Activated CD4-positive, alpha-beta T cell treated with anti-CD3 and anti-CD28 coated beads, Interleukin-2, amount 50 U/mL, for 24 hours (primary cell): ENCODE results near the gene TACSTD2.
"Not testable (repeated sequence)": the region's sequence is repeated elsewhere in the genome, so short reads cannot be mapped to it uniquely, and the experiment has no call there.

Experiments used
- DNase-seq, 2 donors: peaks; one replicate each; pipeline ENCODE4 v3.0.0-alpha.2; 2020; ENCODE audit warnings: low read depth in 1 of 2, low spot score in 1 of 2

TACSTD2 gene, protein sequence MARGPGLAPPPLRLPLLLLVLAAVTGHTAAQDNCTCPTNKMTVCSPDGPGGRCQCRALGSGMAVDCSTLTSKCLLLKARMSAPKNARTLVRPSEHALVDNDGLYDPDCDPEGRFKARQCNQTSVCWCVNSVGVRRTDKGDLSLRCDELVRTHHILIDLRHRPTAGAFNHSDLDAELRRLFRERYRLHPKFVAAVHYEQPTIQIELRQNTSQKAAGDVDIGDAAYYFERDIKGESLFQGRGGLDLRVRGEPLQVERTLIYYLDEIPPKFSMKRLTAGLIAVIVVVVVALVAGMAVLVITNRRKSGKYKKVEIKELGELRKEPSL

DNA sequence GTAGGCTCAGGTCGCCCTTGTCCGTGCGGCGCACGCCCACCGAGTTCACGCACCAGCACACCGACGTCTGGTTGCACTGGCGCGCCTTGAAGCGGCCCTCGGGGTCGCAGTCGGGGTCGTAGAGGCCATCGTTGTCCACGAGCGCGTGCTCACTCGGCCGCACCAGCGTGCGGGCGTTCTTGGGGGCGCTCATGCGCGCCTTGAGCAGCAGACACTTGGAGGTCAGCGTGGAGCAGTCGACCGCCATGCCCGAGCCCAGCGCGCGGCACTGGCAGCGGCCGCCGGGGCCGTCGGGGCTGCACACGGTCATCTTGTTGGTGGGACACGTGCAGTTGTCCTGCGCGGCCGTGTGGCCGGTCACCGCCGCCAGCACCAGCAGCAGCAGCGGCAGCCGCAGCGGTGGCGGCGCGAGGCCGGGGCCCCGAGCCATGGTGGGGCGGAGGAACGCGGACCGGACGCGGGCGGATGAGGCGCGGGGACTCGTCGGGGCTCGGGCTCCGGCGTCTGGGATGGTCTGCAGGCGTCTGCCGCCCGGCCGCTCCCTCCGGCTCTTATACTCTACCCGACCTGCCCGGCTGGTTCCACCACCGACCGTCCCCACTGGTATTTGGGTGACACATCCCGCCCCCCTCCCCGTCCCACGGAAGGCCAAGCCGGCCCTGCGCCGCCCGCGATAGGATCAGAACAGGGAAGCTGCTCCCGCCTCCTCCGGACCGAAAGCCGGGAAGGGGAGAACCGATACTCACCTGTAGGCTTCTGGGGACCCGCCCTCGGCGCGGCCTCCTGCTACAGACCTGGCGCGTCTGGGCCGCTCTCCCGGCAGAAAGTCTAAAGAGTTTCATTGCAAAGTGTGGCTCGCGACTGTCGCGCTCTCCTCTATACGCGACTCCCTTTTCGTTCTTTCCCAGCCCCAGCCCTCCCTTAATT is at the start of gene TACSTD2:
TSS of gene TACSTD2 (minus strand) at position 526 of the 927 bp plus-strand sequence. CDS start at position 430, 96 bp downstream.
- DNase-seq, result no peak

DNA sequence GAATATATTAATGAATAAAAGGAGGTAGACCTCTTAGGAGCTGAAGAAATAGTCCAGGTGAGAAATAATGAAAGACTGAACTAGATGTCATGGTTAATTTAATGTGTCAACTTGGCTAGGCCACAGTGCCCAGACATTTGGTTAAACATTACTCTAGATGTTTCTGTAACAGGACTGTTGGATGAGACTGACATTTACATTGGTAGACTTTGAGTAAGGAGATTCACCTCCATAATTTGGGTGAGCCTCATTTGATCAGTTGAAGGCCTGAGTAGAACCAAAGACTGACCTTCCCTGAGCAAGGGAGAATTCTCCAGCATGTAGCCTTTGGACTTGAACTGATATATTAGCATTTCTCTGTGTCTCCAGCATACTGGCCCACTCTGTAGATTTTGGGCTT is 49.2 kb upstream of the TACSTD2 start:
- DNase-seq, result no peak

DNA sequence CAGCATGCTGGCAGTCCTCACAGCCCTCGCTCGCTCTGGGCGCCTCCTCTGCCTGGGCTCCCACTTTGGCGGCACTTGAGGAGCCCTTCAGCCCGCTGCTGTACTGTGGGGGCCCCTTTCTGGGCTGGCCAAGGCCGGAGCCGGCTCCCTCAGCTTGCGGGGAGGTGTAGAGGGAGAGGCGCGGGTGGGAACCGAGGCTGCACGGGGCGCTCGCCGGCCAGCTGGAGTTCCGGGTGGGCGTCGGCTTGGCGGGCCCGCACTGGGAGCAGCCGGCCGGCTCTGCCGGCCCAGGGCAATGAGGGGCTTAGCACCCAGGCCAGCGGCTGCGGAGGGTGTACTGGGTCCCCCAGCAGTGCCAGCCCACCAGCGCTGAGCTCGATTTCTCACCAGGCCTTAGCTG is 46.2 kb upstream of the TACSTD2 start:
- not testable (repeated sequence) for DNase-seq

DNA sequence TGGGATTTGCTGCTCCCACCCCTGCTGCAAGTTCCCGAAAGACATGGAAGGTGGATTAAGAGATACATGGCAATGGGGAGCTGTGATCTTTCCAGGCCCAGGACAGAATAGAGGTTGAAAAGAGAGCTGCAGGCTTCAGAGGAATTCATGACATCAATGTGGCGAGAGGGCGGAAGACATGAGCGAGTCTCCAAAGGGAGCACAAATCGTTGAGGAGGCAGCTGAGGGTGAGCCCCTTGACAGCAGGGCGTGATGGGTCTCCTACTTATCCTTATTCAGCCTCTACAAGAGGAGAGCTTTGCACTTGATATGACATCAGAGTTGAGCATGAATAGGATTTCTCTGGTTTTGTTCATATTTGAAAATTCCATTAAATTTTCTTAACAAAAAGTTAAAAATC is 45.5 kb upstream of the TACSTD2 start:
- DNase-seq, result no peak

DNA sequence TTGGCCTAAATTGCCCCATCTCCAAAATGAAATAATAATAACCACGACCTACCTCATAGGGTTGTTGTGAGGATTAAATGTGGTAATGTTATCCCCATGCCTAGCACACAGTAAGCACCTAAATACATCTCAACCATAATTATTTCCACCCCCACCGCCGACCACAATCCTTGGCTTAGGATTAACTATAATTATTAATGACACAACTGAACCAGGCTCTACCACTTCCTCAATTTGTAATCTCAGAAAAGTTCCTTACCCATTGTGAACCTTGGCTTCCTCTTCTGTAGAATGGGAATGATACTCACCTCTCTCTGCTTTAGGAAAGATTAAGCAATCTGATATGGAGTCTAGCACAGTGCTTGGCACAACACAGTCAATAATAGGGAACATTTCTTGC is 44.3 kb upstream of the TACSTD2 start:
- DNase-seq, result no peak

DNA sequence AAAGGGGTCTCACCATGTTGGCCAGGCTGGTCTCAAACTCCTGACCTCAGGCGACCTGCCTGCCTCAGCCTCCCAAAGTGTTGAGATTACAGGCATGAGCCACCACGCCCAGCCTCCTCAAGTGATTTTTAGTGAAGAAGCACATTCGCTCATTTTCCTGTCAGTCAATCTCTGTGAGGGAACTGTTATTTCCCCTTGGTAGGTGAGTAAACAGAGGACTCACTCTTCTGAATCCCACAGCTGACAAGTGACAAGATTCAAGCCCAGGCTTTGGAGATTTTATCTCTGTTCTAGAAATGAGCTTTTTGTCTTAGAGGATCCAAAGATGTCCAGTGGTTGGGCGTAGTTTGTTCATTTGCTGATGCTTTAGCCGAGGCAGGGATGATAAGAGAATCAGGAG is 43.9 kb upstream of the TACSTD2 start:
- no peak for DNase-seq

DNA sequence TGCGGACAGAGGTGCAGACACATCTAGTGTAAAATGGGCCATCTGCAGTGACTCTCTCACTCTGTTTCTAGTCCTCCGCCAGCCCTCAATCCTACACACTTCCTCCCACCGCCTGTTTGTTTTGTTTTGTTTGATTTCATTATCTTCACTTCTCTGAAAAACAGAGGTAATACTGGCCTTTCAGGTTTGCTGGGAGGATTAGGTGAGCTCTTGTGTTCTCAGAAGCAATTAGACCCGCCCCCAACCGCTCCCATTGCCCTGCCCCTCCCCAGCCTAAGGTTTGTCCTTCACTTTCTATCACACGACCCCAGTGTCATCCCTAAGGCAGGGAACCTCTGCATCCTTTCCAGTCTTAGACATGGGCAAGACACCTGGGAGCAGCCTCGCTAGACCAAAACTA is 43.2 kb upstream of the TACSTD2 start:
- no peak for DNase-seq

DNA sequence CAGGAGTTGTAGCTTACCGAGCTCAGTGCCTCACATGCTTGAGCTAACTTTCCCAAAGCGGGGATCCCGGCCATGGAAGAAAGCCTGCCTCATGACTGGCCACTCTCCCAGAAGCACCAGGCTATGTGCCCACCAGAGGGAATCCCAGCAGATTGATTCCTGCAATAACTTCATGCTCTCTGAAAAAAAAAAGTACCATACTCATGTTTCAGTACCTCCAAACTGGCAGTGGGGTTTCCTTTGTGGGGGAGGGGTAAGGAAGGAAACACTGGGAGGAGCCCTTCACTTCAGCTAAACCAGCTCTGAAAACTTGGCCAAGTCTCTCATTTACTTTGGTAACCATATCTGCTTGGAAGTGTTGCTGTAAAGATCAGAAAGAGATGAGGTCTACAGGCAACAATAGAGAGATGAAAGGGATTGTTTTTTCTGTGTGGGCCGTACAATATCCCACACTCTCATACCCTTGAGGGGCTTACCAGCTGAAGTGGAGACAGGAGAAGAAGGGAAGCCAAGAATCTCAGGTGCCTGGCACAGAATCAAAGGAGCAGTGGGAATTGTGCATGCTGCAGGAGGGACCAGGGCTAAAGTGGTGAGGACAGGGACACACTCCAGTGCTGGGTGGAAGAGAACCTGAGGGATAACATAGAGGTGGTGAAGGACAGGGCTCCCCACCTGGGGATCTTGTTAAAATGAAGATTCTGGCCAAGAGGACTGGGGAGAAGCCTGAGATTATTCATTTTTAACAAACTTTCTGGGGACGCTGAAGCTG is 42.4 kb upstream of the TACSTD2 start:
- no peak for DNase-seq

DNA sequence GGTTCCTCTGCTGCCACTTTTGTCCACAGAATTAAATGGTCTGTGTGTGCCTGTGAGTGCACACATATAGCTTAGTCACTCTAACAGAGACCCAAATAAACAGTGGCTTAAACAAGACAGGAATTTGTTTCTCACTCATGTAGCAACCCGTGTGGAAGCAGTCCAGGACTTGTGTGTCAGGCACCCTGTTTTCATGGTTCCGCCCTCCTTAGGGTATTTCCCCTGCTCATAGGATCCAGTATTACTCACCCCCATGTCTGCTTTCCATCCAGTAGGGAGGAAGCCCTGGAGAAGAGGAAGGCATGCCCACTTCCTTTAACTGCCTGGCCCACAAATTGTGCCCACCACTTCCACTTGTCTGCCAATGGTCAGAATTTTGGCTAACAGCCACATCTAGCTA is 41.3 kb upstream of the TACSTD2 start:
- no peak for DNase-seq

DNA sequence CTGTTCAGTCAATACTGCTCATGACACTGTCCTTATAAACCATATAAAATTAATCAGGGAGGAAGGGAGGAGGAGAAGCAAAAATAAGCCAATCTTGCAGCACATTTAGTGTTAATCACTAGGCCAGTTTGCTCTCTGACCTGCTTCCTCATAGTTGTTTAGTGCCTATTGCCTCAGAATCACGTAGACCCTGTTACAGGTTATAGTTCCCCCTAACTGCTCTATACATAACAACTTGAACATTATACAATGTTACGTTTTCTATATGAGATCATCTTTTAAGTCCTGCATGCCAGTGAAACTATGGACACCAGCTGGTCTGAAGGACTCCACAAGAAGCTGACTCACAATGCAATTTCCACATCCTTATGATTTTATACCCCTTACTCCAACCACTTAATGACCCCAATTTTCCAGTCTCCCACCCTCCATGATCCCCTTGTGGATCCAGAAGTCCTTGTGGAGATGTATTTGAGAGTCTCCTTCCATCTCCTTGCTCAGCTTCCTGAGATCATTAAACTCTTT is 34.9 kb upstream of the TACSTD2 start:
- DNase-seq, result no peak

DNA sequence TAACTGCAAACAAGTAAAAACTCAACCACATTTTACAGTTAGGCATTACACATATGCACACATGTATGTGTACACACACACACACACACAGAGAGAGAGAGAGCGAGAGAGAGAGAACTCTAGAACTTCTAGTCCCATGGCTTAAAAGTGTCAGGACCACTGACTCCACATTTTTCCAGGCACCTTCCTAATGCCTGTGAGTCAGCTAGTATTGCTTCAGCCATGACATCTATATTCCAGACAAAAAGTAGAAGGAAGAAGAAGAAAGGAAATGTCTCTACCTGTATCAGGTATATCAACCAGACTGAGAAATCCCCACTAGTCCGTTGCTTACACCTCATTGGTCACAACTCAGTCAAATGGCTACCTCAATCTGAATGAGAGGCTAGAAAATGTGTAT is 31.9 kb upstream of the TACSTD2 start:
- no peak for DNase-seq

DNA sequence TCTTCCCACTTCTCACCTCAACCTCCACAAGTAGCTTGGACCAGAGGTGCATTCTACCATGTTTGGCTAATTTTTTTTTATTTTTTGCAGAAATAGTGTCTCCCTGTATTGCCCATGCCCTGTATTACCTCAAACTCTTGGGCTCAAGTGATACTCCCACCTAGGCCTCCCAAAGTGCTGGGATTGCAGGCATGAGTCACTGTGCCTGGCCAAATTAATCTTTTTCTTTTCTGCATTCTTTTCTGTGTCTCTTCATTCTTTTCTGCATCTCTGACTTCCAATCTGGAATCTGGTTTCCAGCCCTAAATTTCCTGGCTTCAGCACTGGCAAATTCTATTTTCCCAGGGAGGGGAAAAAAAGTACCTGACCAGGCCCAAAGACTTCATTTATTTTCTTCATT is 31.2 kb upstream of the TACSTD2 start:
- no peak for DNase-seq

DNA sequence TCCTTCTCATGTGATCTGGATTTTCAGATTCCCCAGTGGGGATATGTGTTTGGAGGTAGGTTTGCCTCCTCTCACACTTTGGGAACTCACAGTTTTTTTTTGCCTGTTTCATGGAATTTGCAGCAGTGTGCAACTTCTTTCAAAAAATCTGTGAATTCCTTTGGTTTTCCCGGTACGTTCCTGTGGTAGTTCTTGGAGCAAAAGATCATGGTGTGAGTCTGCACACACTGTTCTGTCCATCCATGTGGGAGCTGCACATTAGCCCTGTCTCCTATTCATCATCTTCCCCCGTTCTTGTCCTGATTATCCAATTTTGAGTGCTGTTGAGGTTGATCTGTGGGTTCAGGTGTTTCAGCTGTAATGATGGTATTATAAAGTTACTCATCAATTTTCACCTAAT is 30.3 kb upstream of the TACSTD2 start:
- no peak for DNase-seq

DNA sequence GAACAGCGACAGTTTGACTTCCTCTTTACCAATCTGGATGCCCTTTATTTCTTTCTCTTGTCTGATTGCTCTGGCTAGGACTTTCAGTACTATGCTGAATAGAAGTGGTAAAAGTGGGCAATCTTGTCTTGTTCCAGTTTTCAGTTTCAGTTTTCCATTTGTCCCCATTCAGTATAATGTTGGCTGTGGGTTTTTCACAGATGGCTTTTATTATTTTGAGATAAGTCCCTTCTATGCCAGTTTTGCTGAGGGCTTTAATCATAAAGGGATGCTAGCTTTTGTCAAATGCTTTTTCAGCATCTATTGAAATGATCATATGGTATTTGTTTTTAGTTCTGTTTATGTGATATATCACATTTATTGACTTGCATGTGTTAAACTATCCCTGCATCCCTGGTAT is 24.9 kb upstream of the TACSTD2 start:
- DNase-seq, result not testable (repeated sequence)

DNA sequence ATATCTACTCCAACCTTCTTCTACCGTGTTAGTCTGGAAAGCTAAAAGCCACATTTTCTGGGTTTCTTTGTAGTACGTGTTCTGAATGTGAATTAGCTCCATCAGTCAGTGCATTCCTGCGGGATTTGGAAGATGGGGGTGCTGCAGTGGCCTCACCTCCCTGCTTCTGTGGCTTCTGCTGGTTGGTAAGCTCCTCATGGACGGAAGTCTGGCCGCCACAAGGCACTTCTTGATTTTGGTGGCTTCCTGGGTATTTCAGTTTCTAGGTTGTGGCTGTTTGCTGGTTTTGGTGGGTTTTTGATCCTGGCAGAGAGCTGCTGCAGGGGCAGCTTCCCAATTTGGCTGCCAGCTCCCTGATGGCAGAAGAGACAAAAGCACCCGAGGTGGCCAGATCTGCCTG is 20.9 kb upstream of the TACSTD2 start:
- no peak for DNase-seq

DNA sequence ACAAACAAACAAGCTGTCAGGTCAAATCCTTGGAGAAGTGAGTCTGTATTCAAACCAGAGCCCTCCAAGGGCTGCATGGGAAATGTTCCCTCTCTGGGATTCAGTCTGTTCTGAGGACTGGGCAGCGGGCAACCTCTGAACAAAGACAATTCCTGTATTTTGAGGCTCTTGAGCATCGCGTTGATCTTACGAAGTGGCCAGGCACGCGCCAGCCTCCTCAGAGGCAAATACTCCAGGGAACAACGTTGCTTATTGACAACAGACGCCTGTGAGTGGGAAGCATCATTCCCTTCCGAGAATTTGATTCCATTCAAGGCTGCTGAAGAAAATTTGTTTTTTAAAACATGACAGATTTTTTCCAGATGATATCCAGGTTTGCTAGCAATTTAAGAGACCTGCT is 20.0 kb upstream of the TACSTD2 start:
- DNase-seq, result no peak

DNA sequence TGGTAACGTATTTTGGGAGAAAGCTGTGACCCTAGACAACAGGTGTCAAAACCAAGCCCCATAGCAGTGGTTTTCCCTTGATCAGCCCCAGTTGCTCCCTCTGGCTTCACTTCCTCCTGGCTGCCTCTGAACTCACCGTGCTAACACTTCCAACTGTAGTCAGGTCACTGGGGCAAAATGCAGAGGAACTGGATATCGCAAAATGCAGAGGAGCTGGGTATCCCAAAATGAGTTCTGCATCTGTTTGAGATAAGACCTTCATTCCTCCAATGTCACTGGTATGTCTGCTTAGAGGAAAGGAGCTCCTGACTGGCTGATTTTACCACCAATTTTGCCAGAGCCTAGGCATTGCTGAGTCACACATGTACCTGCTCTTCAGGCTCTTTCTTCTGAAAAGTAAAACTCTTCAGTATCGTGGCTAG is 19.6 kb upstream of the TACSTD2 start:
- no peak for DNase-seq

DNA sequence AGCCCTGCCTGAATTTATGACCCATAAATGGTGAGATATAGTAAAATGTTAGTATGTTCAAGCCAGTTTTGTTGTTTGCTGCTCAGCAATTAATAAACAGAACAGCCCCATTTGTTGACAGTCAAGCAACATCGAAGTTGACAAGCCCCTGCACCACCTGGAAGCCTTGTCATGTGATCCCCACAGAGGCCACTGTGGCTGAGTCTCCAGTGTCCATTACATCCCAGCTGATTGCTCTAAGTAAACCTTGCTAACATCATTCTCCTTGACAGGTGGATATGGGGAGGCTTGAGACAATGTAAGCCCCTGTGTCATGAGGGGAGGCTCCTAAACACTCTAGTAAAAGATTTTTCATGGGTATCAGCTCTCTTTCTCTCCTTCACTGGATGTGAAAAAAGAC is 17.5 kb upstream of the TACSTD2 start:
- DNase-seq, result no peak

DNA sequence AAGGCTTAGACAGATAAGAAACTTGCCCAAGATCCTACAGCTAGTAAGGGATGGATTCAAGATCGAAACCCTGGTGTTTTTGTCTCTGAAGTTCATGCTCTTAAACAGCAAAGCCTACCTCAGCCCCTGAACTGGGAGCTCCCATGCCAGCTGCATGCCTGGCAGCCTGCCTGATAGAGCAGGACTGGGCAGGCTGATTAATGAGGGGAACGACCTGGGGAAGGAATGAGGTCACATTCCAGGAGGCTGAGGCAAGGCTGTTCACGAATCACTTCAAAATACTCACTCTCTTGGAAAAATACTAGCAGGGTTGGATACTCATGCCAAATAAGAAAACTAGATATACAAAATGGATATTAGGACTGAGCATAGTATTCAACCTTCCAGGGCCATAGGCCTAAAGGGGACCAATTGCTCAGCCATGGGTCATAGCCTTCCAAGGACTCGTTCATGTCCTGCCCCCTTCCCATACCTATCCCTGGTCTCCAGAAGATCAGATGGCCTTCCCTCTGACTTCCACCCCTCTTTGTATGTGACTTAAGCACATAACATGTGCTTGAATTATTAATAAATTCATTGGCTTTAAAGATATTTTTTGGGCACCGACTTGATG is 15.6 kb upstream of the TACSTD2 start:
- DNase-seq, result no peak

DNA sequence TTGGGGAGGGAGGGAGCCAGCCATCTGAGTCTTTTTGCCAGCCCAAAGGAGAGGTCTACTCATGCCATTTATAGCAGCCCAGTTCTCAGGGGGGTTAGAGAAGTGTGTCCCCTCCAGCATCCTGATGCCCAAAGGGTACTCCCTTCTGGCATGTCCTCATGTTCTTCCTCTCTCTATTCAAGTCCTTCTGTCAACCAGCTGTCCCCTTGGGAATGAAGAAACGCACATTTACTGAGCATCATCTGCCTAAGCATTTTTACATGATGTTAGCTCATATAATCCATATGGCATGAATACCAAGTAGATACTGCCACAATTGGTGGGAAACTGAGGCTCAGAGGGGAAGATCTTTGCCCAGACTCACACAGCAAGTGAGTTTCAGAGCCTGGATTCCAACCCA is 14.8 kb upstream of the TACSTD2 start:
- no peak for DNase-seq

DNA sequence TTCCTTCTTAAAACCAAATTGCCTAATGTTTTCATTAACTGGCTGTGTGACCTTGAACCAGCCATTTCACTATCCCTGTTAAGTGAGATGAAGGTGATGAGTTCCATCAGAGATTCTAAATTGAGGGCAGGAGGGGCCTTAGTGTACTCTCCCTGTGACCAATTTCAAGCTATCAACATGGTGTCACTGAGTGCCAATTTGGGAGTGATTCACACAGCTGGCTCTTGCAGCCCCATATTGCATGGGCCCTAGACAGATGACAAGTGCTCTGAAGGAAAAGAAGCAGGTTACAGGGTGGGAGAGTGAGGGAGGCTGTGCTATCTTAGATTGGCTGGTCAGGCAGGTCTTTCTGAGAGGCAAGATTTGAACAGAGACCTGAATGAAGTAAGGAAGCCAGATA is 13.0 kb upstream of the TACSTD2 start:
- no peak for DNase-seq
